ENCODE measurements around the gene RCAN3.

Gene RCAN3

DNA sequence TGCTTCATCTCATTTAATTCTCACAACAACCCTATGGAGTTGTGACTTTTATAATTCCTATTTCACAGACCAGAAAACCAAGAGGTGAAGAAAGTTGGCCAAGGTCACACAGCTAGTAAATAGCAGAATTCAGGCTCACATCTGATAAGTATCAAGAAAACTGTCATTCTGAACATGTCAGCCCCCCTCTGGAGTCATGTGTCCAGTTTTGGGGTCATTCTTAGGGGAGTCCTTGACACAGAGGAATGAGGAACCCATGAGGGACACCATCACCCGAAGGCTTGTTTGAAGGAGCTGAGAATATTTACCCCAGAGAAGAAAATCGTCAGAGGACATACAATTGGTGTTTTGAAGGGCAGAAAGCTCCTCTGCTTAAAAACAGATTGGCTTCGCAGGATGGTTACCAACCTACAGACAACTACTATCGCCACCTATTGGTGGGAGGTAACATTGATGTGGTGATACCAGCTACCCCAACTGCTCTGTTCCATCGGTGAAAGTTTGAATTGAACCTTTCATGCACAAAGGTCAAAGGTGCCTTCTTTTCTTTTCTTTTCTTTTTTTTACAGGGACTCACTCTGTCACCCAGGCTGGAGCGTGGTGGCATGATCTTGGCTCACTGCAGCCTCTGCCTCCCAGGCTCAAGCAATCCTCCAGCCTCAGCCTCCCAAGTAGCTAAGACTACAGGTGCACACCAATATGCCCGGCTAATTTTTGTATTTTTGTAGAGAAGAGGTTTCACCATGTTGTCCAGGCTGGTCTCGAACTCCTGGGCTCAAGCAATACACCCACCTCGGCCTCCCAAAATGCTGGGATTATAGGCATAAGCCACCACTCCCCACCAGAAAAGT is 84.6 kb downstream of the RCAN3 start:
- DNase-seq = peak; percentile 44

DNA sequence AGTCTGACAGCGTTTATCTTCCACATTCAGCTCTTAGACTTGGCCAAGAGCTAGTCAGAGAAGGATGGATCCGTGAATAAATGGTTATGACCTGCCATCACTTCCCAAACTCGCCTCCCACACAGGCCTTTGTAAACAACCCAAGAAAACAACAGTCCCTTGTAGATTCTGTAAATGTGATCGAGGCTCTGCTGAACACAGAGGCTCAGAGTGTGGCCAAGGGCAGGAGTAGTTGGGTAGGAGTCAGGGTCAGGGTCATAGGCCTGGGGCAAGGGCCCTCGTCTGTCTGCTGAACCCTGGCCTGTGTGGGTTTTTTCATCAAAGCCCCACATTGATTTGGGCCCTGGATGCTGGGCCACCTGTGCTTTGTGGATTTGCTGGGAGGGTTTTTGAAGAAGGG is 85.9 kb downstream of the RCAN3 start:
- no peak for DNase-seq

DNA sequence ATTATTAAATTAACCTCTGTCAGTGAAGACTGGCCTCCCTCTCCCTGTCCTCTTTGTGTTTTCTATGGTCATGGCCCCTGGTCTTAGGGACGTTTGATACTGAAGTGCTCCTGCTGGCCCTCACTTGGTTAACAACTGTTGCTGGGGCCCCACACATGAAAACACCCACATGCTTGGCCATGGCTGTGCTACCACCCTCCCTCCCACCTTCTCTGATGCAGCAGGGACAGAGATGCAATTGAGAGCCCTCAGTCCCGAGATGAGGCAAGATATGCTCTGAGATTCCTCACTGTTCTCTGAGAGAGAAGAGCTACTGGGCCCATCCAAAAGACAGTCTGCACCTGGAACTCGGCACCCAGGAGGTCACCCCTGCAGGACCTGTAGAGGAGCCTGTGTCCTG is 86.6 kb downstream of the RCAN3 start:
- no peak for DNase-seq

Data from fibroblast of skin of right quadriceps (primary cell).